ENCODE results near the gene TUBB3.
A peak's percentile ranks its signal among the peaks of the same experiment; 100 is the strongest.

The TUBB3 gene

DNA sequence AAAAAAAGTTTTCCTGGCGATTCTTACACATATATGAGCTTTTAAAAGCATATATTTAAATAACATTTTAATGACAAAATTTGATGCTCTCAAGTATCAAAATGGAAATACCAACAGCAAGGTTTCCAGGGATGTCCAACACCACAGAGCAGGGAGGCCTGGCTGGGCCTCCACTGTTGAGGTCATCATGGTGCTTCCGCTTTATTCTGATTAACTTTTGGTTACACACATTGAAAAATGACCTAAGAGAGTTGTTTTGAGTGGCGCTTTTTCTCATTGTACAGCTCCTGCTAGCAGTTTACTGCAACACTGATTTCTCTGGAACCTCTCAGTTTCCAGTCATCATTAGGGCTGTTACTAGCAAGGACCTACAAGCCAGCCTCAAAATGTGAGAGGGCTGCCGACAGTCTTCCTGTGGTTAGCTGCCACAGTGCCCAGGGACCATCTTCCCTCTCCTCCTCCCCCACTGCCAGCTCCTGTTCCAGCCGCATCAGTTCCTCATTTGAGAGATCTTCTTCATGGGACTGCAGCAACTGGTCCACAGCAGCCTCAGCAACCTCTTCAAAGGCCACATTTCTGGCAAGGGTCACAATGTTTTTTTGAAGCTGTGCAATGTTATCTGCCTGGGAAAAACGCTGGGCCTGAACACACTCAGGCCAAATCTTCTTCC lies 46.7 kb downstream of the TUBB3 start:
- DNase-seq: no peak

DNA sequence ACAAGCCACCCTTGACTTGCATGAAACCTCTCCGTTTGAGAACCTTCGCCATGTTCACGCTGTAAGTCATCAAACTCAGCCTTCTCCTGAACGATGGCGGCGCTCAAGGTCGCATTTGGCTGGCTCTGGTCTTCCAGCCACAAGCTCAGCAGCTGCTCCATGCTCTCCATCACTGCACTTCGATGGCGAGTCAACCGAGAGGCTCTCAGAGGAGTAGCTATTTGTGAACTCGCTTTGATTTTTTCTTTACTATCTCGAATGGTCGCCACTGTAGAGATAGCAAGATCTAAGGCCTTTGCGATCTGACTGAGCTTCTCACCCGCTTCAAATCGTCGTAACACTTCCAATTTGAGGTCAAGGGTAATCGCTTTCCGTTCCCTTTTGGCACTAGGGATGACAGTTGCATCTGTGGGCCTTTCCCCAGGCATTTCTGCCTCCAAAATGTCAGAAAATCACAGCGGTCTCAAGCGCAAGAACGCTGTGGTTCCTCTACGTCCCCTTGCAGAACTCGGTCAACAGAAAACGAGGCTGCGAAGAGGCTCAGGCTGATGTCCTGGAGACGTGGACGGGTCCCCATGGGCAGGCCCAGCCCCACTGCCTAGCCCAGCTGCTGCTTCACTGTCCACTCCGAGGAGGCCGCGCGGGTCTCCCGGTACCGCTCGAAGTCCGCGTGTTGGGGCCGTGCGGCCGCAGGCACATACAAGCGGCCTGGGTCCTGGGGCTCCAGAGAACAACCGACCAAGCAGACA lies 48.5 kb downstream of the TUBB3 start:
- DNase-seq: no peak

GRCh38 chr16:89972244-89973234 lies 49.4 kb downstream of the TUBB3 start:
- DNase-seq: peak; percentile 92

- DNase-seq: no peak
These were observed 50.1 kb downstream of the TUBB3 start for GRCh38 chr16:89973235-89973634.

- no peak for DNase-seq
These were observed 50.7 kb downstream of the TUBB3 start for GRCh38 chr16:89973654-89974335.

DNA sequence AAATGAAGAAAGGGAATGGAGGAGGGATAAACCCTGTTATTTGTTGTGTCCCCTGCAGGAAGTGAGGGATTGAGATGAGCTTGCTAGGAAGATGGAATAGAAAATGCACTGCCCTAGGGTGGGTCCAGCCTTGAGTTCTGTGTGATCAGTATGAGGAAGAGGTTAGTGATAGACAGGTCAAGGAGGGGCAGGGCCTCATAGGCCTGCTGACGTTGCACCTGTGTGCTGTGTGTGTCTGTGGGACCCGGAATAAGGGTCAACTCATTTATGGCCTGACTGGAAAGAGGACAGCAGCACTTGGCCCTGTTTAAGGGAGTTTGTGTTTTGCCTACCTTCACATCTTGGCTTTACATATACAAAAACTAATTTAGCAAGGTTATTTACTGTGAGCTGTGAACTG lies 51.7 kb downstream of the TUBB3 start:
- DNase-seq: no peak

GRCh38 chr16:89981414-89981813 lies 58.3 kb downstream of the TUBB3 start:
- DNase-seq: no peak

DNA sequence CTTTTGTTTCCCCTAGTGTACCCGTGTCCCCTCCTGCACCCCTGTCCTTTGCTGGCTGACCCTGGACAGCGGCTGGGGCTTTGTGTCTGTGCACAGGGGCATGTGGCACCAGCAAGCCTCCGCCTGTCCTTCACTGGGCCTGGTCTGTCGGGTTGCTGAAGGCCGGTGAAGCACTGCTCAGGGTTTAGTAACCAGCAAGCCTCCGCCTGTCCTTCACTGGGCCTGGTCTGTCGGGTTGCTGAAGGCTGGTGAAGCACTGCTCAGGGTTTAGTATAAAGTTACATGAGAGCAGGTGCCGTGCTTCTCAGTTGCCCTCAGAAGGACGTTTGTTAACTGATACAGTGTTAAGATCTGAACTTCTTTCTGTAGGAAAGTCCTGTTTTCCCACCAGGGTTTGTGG lies 59.2 kb downstream of the TUBB3 start:
- no peak for DNase-seq

DNA sequence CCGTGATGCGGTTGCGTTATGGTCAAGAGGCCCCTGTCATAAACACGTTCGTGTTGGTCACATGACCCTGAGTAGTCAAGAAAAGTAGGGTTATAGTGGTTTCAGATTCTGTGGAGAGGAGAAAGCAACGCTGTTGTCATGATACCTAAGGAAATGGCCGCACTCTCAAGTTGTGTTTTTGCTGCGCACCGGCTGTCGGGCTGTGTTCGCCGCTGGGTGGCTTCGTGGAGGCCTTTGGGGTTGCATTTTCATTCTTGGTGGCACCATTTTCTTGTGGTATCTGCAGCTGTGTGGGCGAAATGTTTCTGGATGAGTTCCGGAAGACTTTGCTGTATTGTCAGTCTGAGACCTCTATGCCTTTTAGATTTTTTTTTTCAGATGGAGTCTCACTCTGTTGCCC lies 60.4 kb downstream of the TUBB3 start:
- DNase-seq: no peak

GRCh38 chr16:89984216-89984615 lies 61.1 kb downstream of the TUBB3 start:
- DNase-seq: no peak

DNA sequence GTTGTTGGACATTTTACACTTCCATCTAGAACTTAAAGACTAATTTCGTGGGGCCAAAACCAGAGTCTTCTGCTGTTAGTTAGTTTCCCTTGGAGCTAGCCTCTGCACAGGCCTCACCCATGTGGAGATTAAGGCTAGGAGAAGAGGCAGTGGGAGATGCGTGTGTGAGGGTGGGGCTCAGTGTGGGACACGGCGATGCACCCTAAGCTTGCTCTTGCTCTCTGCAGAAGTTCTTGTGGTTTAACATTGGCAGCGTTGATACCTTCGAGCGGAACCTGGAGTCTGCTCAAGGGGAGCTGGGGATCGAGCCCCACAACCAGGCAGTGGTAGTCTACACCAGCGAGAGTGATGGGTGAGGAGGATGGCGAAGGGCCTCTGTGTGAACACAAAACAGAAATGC lies 62.1 kb downstream of the TUBB3 start:
- no peak for DNase-seq

Measured in fibroblast of skin of right biceps (primary cell).